GM18951 (cell line): ENCODE results near the gene ALDH18A1.
"Not testable (repeated sequence)": the region's sequence is repeated elsewhere in the genome, so short reads cannot be mapped to it uniquely, and the experiment has no call there.

Experiments
- POLR2A ChIP-seq: IDR thresholded peaks from 4 replicates; pipeline ENCODE4 v1.6.1; 2011; ENCODE audit warnings: mild to moderate bottlenecking; ENCODE audit not compliant: insufficient read length, insufficient read depth; ENCODE audit errors: extremely low read depth
- in situ Hi-C: fragments of 300-500 bp; cut with MboI; formaldehyde crosslinking; loops from one replicate; pipeline ENCODE4 v1.12.0; 2022; ENCODE audit warnings: low sequenced_read_pairs, mixed read lengths, inconsistent platforms; ENCODE audit not compliant: unreplicated experiment

The ALDH18A1 gene

GRCh38 chr10:95637140-95637539, 19.4 kb downstream of the ALDH18A1 start:
- in situ Hi-C loops = no loop called here

GRCh38 chr10:95635319-95635733, 21.2 kb downstream of the ALDH18A1 start:
- no peak for TF ChIP-seq POLR2A
- in situ Hi-C loops = no loop called here

More at GRCh38 chr10:95637140-95637539, 19.4 kb downstream of the ALDH18A1 start:
- TF ChIP-seq POLR2A = no peak

- no peak for TF ChIP-seq POLR2A
- in situ Hi-C loops = no loop called here
Measured at GRCh38 chr10:95628786-95629185, 27.7 kb downstream of the ALDH18A1 start.

GRCh38 chr10:95626500-95626899, 30.0 kb downstream of the ALDH18A1 start:
- in situ Hi-C loops = no loop called here
- TF ChIP-seq POLR2A = no peak

- in situ Hi-C loops = not testable (repeated sequence)
Measured at GRCh38 chr10:95620415-95620814, 36.1 kb downstream of the ALDH18A1 start.

- in situ Hi-C loops = no loop called here
- TF ChIP-seq POLR2A = no peak
Measured at GRCh38 chr10:95618101-95618500, 38.4 kb downstream of the ALDH18A1 start.

GRCh38 chr10:95616446-95616845, 40.1 kb downstream of the ALDH18A1 start:
- in situ Hi-C loops = no loop called here
- TF ChIP-seq POLR2A = no peak

GRCh38 chr10:95613330-95613729, 43.2 kb downstream of the ALDH18A1 start:
- in situ Hi-C loops = no loop called here
- TF ChIP-seq POLR2A = no peak

GRCh38 chr10:95610727-95611126, 45.8 kb downstream of the ALDH18A1 start:
- in situ Hi-C loops = no loop called here
- no peak for TF ChIP-seq POLR2A

- in situ Hi-C loops = no loop called here
- no peak for TF ChIP-seq POLR2A
Measured at GRCh38 chr10:95606922-95607321, 49.6 kb downstream of the ALDH18A1 start.

- no peak for TF ChIP-seq POLR2A
- in situ Hi-C loops = no loop called here
Measured at GRCh38 chr10:95605163-95605562, 51.3 kb downstream of the ALDH18A1 start.

GRCh38 chr10:95604630-95605029, 51.9 kb downstream of the ALDH18A1 start:
- no peak for TF ChIP-seq POLR2A
- in situ Hi-C loops = no loop called here

- no peak for TF ChIP-seq POLR2A
- in situ Hi-C loops = no loop called here
Measured at GRCh38 chr10:95602382-95602781, 54.1 kb downstream of the ALDH18A1 start.

GRCh38 chr10:95601116-95601719, 55.3 kb downstream of the ALDH18A1 start:
- in situ Hi-C loops = no loop called here
- no peak for TF ChIP-seq POLR2A

GRCh38 chr10:95600158-95600557, 56.4 kb downstream of the ALDH18A1 start:
- in situ Hi-C loops = no loop called here
- no peak for TF ChIP-seq POLR2A
